Activated CD8-positive, alpha-beta T cell treated with anti-CD3 and anti-CD28 coated beads for 36 hours (primary cell): ENCODE measurements around the gene CTNNA3. TPM values are rescaled to one million over a fixed set of nuclear protein-coding genes. Genes with fewer than 3 reads are reported as not detected.

Experiments used
- ATAC-seq: fragments of 200-7000 bp; cut with Tn5 transposase; one replicate; pipeline ENCODE4 v1.10.0; 2021; ENCODE audit warnings: mild to moderate bottlenecking, moderate library complexity
- CTCF ChIA-PET: fragments of 350-600 bp; sonication (Branson Sonifier 250); formaldehyde crosslinking; loops from one replicate; lab custom pipeline; 2021; ENCODE audit warnings: antibody characterized with exemption; lab: Charles Lee
- POLR2A ChIA-PET: fragments of 350-600 bp; sonication (Branson Sonifier 250); formaldehyde crosslinking; loops from one replicate; lab custom pipeline; 2021; ENCODE audit warnings: antibody characterized with exemption; lab: Charles Lee
- DNase-seq: peaks from one replicate; pipeline ENCODE4 v3.0.0-alpha.2; 2020
- H3K27ac Mint-ChIP-seq: one replicate; pipeline ENCODE4 v1.8.0; 2021; ENCODE audit warnings: mild to moderate bottlenecking, mixed read lengths
- H3K27me3 Mint-ChIP-seq: one replicate; pipeline ENCODE4 v1.8.0; 2021; ENCODE audit warnings: mixed read lengths
- H3K36me3 Mint-ChIP-seq: one replicate; pipeline ENCODE4 v1.8.0; 2021; ENCODE audit warnings: low read depth, mixed read lengths
- H3K4me1 Mint-ChIP-seq: one replicate; pipeline ENCODE4 v1.8.0; 2021; ENCODE audit warnings: low read depth, mixed read lengths
- H3K4me3 Mint-ChIP-seq: one replicate; pipeline ENCODE4 v1.8.0; 2021; ENCODE audit warnings: mild to moderate bottlenecking, moderate library complexity, mixed read lengths
- H3K9me3 Mint-ChIP-seq: one replicate; pipeline ENCODE4 v1.8.0; 2021; ENCODE audit warnings: mixed read lengths
- CTCF ChIP-seq: fragments of 200-600 bp; IDR thresholded peaks from one replicate; pipeline ENCODE4 v1.8.0; 2022; ENCODE audit warnings: antibody characterized with exemption, mild to moderate bottlenecking
- intact Hi-C: fragments of 100-400 bp; cut with micrococcal nuclease; formaldehyde crosslinking; loops from one replicate; pipeline ENCODE4 v1.10.0; 2022
- total RNA-seq, 2 experiments: library from RNA; stranded (reverse); gene quantifications; one replicate each; pipeline ENCODE4 v1.2.3, GENCODE V29; 2021

CTNNA3 gene
- total RNA-seq, 2 experiments from 2014 or later, result not detected

- no peak for DNase-seq
- Mint-ChIP-seq H3K27me3 (no peaks in the 10 kb centered on the region), H3K4me3 (no peak overlapping the region), H3K4me1 (no peaks in the 10 kb centered on the region), H3K36me3 (no peaks in the 10 kb centered on the region), H3K27ac (no peak overlapping the region), H3K9me3 (no peaks in the 10 kb centered on the region)
- ATAC-seq, result no peak
- POLR2A ChIA-PET, result no interaction called here
- CTCF ChIA-PET, result no interaction called here
- no peak for TF ChIP-seq CTCF
- intact Hi-C loops, result no loop called here
These were observed 933.7 kb downstream of the CTNNA3 start for GRCh38 chr10:66762218-66762729.

GRCh38 chr10:66760941-66761340 lies 935.1 kb downstream of the CTNNA3 start:
- no peaks in the 10 kb centered on the region for H3K4me1 Mint-ChIP-seq
- no peak for TF ChIP-seq CTCF
- ChIA-PET POLR2A (no interaction called here), CTCF (no interaction called here)
- ATAC-seq (no peak), DNase-seq (no peak)
- no peaks in the 10 kb centered on the region for H3K9me3 Mint-ChIP-seq
- no peak overlapping the region for H3K4me3 Mint-ChIP-seq
- no peak overlapping the region for H3K27ac Mint-ChIP-seq
- H3K36me3 Mint-ChIP-seq, result no peaks in the 10 kb centered on the region
- intact Hi-C loops, result no loop called here
- H3K27me3 Mint-ChIP-seq, result no peaks in the 10 kb centered on the region

GRCh38 chr10:66755474-66755873 lies 940.5 kb downstream of the CTNNA3 start:
- Mint-ChIP-seq H3K27me3 (no peaks in the 10 kb centered on the region), H3K27ac (no peak overlapping the region), H3K9me3 (peaks cover 4% of the 10 kb centered on the region), H3K36me3 (no peaks in the 10 kb centered on the region), H3K4me3 (no peak overlapping the region), H3K4me1 (no peaks in the 10 kb centered on the region)
- no peak for TF ChIP-seq CTCF
- intact Hi-C loops, result no loop called here
- POLR2A ChIA-PET, result no interaction called here
- DNase-seq, result no peak
- CTCF ChIA-PET, result no interaction called here
- no peak for ATAC-seq

GRCh38 chr10:66752714-66753113 lies 943.3 kb downstream of the CTNNA3 start:
- H3K9me3 Mint-ChIP-seq, result peaks cover 4% of the 10 kb centered on the region
- ChIA-PET POLR2A (no interaction called here), CTCF (no interaction called here)
- DNase-seq (no peak), ATAC-seq (no peak)
- no peaks in the 10 kb centered on the region for H3K4me1 Mint-ChIP-seq
- no peak for TF ChIP-seq CTCF
- no peaks in the 10 kb centered on the region for H3K27me3 Mint-ChIP-seq
- H3K36me3 Mint-ChIP-seq, result no peaks in the 10 kb centered on the region
- no peak overlapping the region for H3K4me3 Mint-ChIP-seq
- intact Hi-C loops, result no loop called here
- H3K27ac Mint-ChIP-seq, result no peak overlapping the region

GRCh38 chr10:66748217-66748616 lies 947.8 kb downstream of the CTNNA3 start:
- Mint-ChIP-seq H3K4me1 (no peaks in the 10 kb centered on the region), H3K27me3 (no peaks in the 10 kb centered on the region), H3K27ac (no peak overlapping the region), H3K36me3 (no peaks in the 10 kb centered on the region), H3K4me3 (no peak overlapping the region), H3K9me3 (peaks cover 6% of the 10 kb centered on the region)
- no peak for ATAC-seq
- ChIA-PET POLR2A (no interaction called here), CTCF (no interaction called here)
- TF ChIP-seq CTCF, result no peak
- DNase-seq, result no peak
- intact Hi-C loops, result no loop called here
